A673 (cell line): ENCODE results near the gene MED15. TPM values are rescaled to one million over a fixed set of nuclear protein-coding genes. Genes with fewer than 3 reads are reported as not detected.

Source experiments
- BruUV-seq: library from RNA; stranded (reverse); fragments of 400-500 nt; replicated peaks from 2 replicates; lab custom pipeline; 2021; lab: Mats Ljungman, UMichigan
- CTCF ChIA-PET: fragments of 300-600 bp; sonication (Branson Sonifier 250); formaldehyde crosslinking; loops from one replicate; lab custom pipeline; 2022; ENCODE audit warnings: antibody characterized with exemption; lab: Charles Lee
- POLR2A ChIA-PET: fragments of 300-600 bp; sonication (Branson Sonifier 250); formaldehyde crosslinking; loops from one replicate; lab custom pipeline; 2022; ENCODE audit warnings: antibody characterized with exemption; ENCODE audit not compliant: low non-redundant PET; lab: Charles Lee
- DNase-seq: peaks from one replicate; pipeline ENCODE4 v3.0.0-alpha.2; 2015; ENCODE audit warnings: low spot score
- H3K27ac ChIP-seq: fragments of 200-600 bp; sonication (generic); 2 replicates; pipeline ENCODE4 v1.5.1; 2016; ENCODE audit warnings: mixed run types, low read depth, mild to moderate bottlenecking, mixed read lengths, antibody characterized with exemption, low read length; ENCODE audit not compliant: poor library complexity, severe bottlenecking
- H3K27me3 ChIP-seq: fragments of 200-600 bp; sonication (generic); replicated peaks from 2 replicates; pipeline ENCODE4 v1.6.1; 2017; ENCODE audit warnings: mixed run types, low read depth, mild to moderate bottlenecking, mixed read lengths, antibody characterized with exemption, low read length; ENCODE audit not compliant: insufficient read depth, poor library complexity
- H3K36me3 ChIP-seq: fragments of 200-600 bp; sonication (generic); 2 replicates; pipeline ENCODE4 v1.6.1; 2016; ENCODE audit warnings: mixed run types, mild to moderate bottlenecking, mixed read lengths, antibody characterized with exemption, low read length; ENCODE audit not compliant: insufficient read depth, poor library complexity, severe bottlenecking
- H3K4me1 ChIP-seq: fragments of 200-600 bp; sonication (generic); 2 replicates; pipeline ENCODE4 v1.6.1; 2017; ENCODE audit warnings: mixed run types, mild to moderate bottlenecking, mixed read lengths, antibody characterized with exemption, low read length; ENCODE audit not compliant: insufficient read depth, poor library complexity, severe bottlenecking
- H3K4me3 ChIP-seq: fragments of 200-600 bp; sonication (generic); 2 replicates; pipeline ENCODE4 v1.5.1; 2016; ENCODE audit warnings: low read depth, mixed run types, mild to moderate bottlenecking, mixed read lengths, low read length; ENCODE audit not compliant: poor library complexity, severe bottlenecking
- H3K9me3 ChIP-seq: fragments of 200-600 bp; sonication (generic); 2 replicates; pipeline ENCODE4 v1.6.1; 2016; ENCODE audit warnings: mixed run types, low read depth, mild to moderate bottlenecking, mixed read lengths, antibody characterized with exemption, low read length; ENCODE audit not compliant: poor library complexity, severe bottlenecking
- CTCF ChIP-seq: fragments of 300-800, 200-600 bp; sonication (generic); conservative IDR thresholded peaks from 2 replicates; pipeline ENCODE4 v1.5.1; 2017; ENCODE audit warnings: low read depth, mild to moderate bottlenecking, antibody characterized with exemption, low read length, moderate library complexity, mixed read lengths
- EZH2 ChIP-seq: fragments of 200-600 bp; sonication (generic); IDR thresholded peaks from 2 replicates; pipeline ENCODE4 v1.6.1; 2017; ENCODE audit warnings: borderline replicate concordance, low read depth, mild to moderate bottlenecking, mixed read lengths, antibody characterized with exemption, low read length; ENCODE audit not compliant: poor library complexity, severe bottlenecking
- intact Hi-C: fragments of 100-400 bp; cut with micrococcal nuclease; formaldehyde crosslinking; loops from one replicate; pipeline ENCODE4 v1.10.0; 2022; ENCODE audit not compliant: unreplicated experiment
- total RNA-seq: library from RNA; stranded (reverse); gene quantifications from 2 replicates; pipeline ENCODE4 v1.2.3, GENCODE V29; 2021

MED15 gene
- total RNA-seq, 1 experiment from 2014 or later, result 96.2 TPM

GRCh38 chr22:20589614-20590476, 82.4 kb downstream of the MED15 start:
- Histone ChIP-seq H3K9me3 (no peaks in the 10 kb centered on the region), H3K4me3 (no peak overlapping the region), H3K27ac (no peak overlapping the region), H3K27me3 (no peaks in the 10 kb centered on the region), H3K4me1 (no peaks in the 10 kb centered on the region), H3K36me3 (peaks cover 12% of the 10 kb centered on the region)
- no TSS peak for BruUV-seq
- ChIA-PET POLR2A (no interaction called here), CTCF (no interaction called here)
- intact Hi-C loops, result no loop called here
- DNase-seq, result no peak
- no peak for TF ChIP-seq CTCF
- no peak for TF ChIP-seq EZH2

GRCh38 chr22:20590477-20591294, 83.3 kb downstream of the MED15 start:
- Histone ChIP-seq H3K9me3 (no peaks in the 10 kb centered on the region), H3K27me3 (no peaks in the 10 kb centered on the region), H3K36me3 (peaks cover 4% of the 10 kb centered on the region), H3K4me3 (no peak overlapping the region), H3K4me1 (no peaks in the 10 kb centered on the region), H3K27ac (no peak overlapping the region)
- no TSS peak for BruUV-seq
- no peak for DNase-seq
- POLR2A ChIA-PET, result no interaction called here
- CTCF ChIA-PET, result no interaction called here
- no peak for TF ChIP-seq CTCF
- no peak for TF ChIP-seq EZH2
- intact Hi-C loops, result no loop called here

GRCh38 chr22:20591295-20591645, 83.9 kb downstream of the MED15 start:
- no TSS peak for BruUV-seq
- no peak for DNase-seq

More at GRCh38 chr22:20591295-20591645, 83.9 kb downstream of the MED15 start:
- no peak overlapping the region for H3K4me3 ChIP-seq
- peaks cover 4% of the 10 kb centered on the region for H3K36me3 ChIP-seq
- ChIA-PET CTCF (no interaction called here), POLR2A (no interaction called here)
- H3K4me1 ChIP-seq, result no peaks in the 10 kb centered on the region
- no peaks in the 10 kb centered on the region for H3K27me3 ChIP-seq
- H3K9me3 ChIP-seq, result no peaks in the 10 kb centered on the region
- TF ChIP-seq EZH2 (no peak), CTCF (no peak)
- intact Hi-C loops, result no loop called here
- no peak overlapping the region for H3K27ac ChIP-seq
